HEK293T (cell line): ENCODE results near the gene TLR2.

Experiments
- CTCF ChIA-PET: fragments of 350-600 bp; formaldehyde crosslinking; extraction: SDS; loops from one replicate; lab custom pipeline; 2021; ENCODE audit warnings: antibody characterized with exemption, inconsistent platforms; lab: Yijun Ruan, JAX
- POLR2A ChIA-PET: fragments of 350-600 bp; formaldehyde crosslinking; extraction: SDS; loops from one replicate; lab custom pipeline; 2020; ENCODE audit warnings: antibody characterized with exemption, inconsistent platforms; lab: Yijun Ruan, JAX
- DNase-seq: peaks from one replicate; pipeline ENCODE4 v3.0.0; 2012; ENCODE audit warnings: mixed read lengths; ENCODE audit errors: extremely low spot score
- ARNT ChIP-seq: fragments of 450-650 bp; IDR thresholded peaks from 2 replicates; pipeline ENCODE4 v1.6.1; 2017; ENCODE audit warnings: mild to moderate bottlenecking
- BHLHE40 ChIP-seq: fragments of 450-650 bp; IDR thresholded peaks from 2 replicates; pipeline ENCODE4 v1.6.1; 2016; ENCODE audit warnings: mild to moderate bottlenecking, moderate library complexity, borderline replicate concordance
- CTBP1 ChIP-seq: fragments of 450-650 bp; IDR thresholded peaks from 2 replicates; pipeline ENCODE4 v1.6.1; 2016; ENCODE audit warnings: borderline replicate concordance
- ELF4 ChIP-seq: fragments of 450-650 bp; IDR thresholded peaks from 2 replicates; pipeline ENCODE4 v1.6.1; 2017; ENCODE audit warnings: antibody characterized with exemption
- FOXA1 ChIP-seq: fragments of 450-650 bp; IDR thresholded peaks from 2 replicates; pipeline ENCODE4 v1.6.1; 2016; ENCODE audit warnings: mild to moderate bottlenecking
- FOXK2 ChIP-seq: fragments of 450-650 bp; IDR thresholded peaks from 2 replicates; pipeline ENCODE4 v1.6.1; 2016; ENCODE audit warnings: mild to moderate bottlenecking
- FOXM1 ChIP-seq: fragments of 450-650 bp; IDR thresholded peaks from 2 replicates; pipeline ENCODE4 v1.6.1; 2017; ENCODE audit warnings: mild to moderate bottlenecking, borderline replicate concordance
- HDGF ChIP-seq: fragments of 450-650 bp; IDR thresholded peaks from 2 replicates; pipeline ENCODE4 v1.6.1; 2017; ENCODE audit warnings: antibody characterized with exemption, borderline replicate concordance
- L3MBTL2 ChIP-seq: fragments of 450-650 bp; conservative IDR thresholded peaks from 2 replicates; pipeline ENCODE4 v1.6.1; 2016; ENCODE audit warnings: mild to moderate bottlenecking
- LEF1 ChIP-seq: fragments of 450-650 bp; IDR thresholded peaks from 2 replicates; pipeline ENCODE4 v1.6.1; 2017; ENCODE audit warnings: mild to moderate bottlenecking, borderline replicate concordance
- NFRKB ChIP-seq: fragments of 450-650 bp; IDR thresholded peaks from 2 replicates; pipeline ENCODE4 v1.6.1; 2016; ENCODE audit warnings: mild to moderate bottlenecking, moderate library complexity
- SP1 ChIP-seq: fragments of 450-650 bp; IDR thresholded peaks from 2 replicates; pipeline ENCODE4 v1.6.1; 2017
- SUZ12 ChIP-seq: fragments of 450-650 bp; IDR thresholded peaks from 2 replicates; pipeline ENCODE4 v1.6.1; 2016; ENCODE audit warnings: mild to moderate bottlenecking
- TARDBP ChIP-seq: fragments of 450-650 bp; IDR thresholded peaks from 2 replicates; pipeline ENCODE4 v1.6.1; 2016
- ZNF384 ChIP-seq: fragments of 450-650 bp; IDR thresholded peaks from 2 replicates; pipeline ENCODE4 v1.6.1; 2016
- TF ChIP-seq, protein P1 (sequence below): fragments of 450-650 bp; IDR thresholded peaks from 2 replicates; pipeline ENCODE4 v1.6.1; 2016

Gene TLR2

DNA sequence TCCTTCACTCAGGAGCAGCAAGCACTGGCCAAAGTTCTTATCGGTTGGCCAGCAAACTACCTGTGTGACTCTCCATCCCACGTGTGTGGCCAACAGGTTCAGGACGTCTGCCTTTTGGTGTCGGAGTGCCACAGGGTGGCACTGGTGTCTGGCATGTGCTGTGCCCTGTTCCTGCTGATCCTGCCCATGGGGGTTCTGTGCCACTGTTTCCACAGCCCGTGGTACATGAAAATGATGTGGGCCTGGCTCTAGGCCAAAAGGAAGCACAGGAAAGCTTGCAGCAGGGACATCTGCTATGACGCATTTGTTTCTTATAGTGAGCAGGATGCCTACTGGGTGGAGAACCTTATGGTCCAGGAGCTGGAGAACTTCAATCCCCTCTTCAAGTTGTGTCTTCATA lies 4.6 kb upstream of the TLR2 start:
- CTCF ChIA-PET, result no interaction called here
- TF ChIP-seq FOXK2, result no peak
- no peak for TF ChIP-seq HDGF
- TF ChIP-seq LEF1, result no peak
- TF ChIP-seq SP1, result no peak
- no peak for TF ChIP-seq L3MBTL2
- TF ChIP-seq CTBP1, result no peak
- no peak for TF ChIP-seq TARDBP
- no peak for TF ChIP-seq FOXM1
- DNase-seq, result no peak
- POLR2A ChIA-PET, result no interaction called here

DNA sequence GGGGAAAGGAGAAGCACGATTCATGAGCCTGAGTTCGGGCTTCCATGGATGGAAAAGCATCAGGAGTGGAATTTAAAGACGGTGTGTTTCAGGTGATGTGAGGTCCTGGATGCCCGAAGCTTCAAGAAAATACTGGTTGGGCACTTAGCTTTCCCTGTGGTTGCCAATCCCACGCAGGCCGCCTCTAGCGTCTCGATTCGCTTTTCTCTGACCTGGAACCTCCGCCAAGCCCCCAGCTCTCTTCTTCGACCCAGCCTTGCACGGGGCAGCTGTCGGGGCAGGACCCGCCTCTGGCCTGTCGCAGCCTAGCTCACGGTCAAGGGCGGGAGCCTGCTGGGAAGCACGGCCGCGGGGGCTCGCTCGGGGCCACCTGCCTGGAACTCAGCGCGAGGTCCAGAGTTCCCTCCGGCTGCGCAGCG lies 308 bp upstream of the TLR2 start:
- no peak for TF ChIP-seq HDGF
- no peak for TF ChIP-seq SP1
- no peak for TF ChIP-seq ZNF384
- no peak for TF ChIP-seq FOXK2
- no peak for TF ChIP-seq SUZ12
- TF ChIP-seq TARDBP, result no peak
- TF ChIP-seq CTBP1, result no peak
- TF ChIP-seq, protein P1, sequence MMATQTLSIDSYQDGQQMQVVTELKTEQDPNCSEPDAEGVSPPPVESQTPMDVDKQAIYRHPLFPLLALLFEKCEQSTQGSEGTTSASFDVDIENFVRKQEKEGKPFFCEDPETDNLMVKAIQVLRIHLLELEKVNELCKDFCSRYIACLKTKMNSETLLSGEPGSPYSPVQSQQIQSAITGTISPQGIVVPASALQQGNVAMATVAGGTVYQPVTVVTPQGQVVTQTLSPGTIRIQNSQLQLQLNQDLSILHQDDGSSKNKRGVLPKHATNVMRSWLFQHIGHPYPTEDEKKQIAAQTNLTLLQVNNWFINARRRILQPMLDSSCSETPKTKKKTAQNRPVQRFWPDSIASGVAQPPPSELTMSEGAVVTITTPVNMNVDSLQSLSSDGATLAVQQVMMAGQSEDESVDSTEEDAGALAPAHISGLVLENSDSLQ, result no peak
- TF ChIP-seq ELF4, result no peak
- TF ChIP-seq NFRKB, result no peak
- no peak for TF ChIP-seq BHLHE40
- TF ChIP-seq FOXM1, result no peak
- no peak for TF ChIP-seq FOXA1
- TF ChIP-seq L3MBTL2, result no peak
- TF ChIP-seq ARNT, result no peak
- no peak for TF ChIP-seq LEF1
- DNase-seq, result no peak
- ChIA-PET CTCF (no interaction called here), POLR2A (no interaction called here)

DNA sequence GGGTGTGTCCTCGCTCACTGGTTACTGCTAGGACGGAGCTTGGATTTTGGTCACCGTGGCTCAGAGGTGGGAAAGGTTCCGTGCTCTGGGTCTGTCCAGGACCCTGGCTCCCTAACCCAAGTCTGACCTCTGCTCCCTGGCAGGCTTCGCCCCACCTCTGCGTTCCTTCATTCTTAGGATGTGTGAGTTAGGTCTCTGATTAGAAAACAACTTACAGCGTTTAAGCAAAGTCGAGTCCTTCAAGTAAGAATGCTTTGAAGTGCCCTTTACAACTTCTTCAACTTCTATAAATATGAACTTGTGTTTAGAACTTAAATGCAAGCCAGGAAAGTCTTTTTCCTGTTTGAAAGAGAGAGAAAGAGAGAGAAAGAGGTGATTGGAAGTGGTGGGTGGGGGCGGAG lies 891 bp downstream of the TLR2 start:
- POLR2A ChIA-PET, result no interaction called here
- no peak for DNase-seq
- CTCF ChIA-PET, result no interaction called here
- TF ChIP-seq SP1, result no peak
- TF ChIP-seq CTBP1, result no peak
- TF ChIP-seq FOXM1, result no peak
- no peak for TF ChIP-seq ELF4
- TF ChIP-seq, protein P1, result no peak
- TF ChIP-seq SUZ12, result no peak
- no peak for TF ChIP-seq BHLHE40
- no peak for TF ChIP-seq NFRKB
- TF ChIP-seq HDGF, result no peak
- no peak for TF ChIP-seq ZNF384
- TF ChIP-seq FOXA1, result no peak

DNA sequence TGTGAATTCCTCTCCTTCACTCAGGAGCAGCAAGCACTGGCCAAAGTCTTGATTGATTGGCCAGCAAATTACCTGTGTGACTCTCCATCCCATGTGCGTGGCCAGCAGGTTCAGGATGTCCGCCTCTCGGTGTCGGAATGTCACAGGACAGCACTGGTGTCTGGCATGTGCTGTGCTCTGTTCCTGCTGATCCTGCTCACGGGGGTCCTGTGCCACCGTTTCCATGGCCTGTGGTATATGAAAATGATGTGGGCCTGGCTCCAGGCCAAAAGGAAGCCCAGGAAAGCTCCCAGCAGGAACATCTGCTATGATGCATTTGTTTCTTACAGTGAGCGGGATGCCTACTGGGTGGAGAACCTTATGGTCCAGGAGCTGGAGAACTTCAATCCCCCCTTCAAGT lies 20.4 kb downstream of the TLR2 start:
- ChIA-PET CTCF (no interaction called here), POLR2A (no interaction called here)
- no peak for DNase-seq
- TF ChIP-seq NFRKB (no peak), CTBP1 (no peak), FOXK2 (no peak)

DNA sequence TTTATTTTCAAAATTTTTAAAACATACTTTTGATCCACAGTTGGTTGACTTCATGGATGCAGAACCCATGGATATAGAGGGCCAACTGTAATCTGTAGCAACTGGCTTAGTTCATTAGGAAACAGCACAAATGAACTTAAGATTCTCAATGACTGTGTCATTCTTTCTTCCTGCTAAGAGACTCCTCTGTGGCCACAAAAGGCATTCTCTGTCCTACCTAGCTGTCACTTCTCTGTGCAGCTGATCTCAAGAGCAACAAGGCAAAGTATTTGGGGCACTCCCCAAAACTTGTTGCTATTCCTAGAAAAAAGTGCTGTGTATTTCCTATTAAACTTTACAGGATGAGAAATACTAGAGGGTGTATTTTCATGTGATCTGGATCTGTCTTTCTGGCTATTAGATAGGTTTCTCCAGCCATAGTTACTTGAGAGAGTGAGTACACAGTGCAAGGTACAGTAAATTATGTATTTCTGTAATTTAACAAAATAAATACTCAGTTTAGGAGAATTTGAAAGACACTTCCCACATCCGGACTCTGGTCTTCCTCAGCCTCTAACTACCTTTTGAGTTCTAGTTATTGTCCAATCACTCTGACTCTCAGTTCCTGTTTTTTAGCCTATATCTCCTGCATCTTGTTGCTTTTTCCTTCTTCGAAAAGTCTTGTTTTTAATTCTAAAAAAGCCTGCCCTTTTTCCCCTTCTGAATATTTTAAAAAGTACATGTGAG lies 21.8 kb downstream of the TLR2 start:
- POLR2A ChIA-PET, result no interaction called here
- CTCF ChIA-PET, result no interaction called here

DNA sequence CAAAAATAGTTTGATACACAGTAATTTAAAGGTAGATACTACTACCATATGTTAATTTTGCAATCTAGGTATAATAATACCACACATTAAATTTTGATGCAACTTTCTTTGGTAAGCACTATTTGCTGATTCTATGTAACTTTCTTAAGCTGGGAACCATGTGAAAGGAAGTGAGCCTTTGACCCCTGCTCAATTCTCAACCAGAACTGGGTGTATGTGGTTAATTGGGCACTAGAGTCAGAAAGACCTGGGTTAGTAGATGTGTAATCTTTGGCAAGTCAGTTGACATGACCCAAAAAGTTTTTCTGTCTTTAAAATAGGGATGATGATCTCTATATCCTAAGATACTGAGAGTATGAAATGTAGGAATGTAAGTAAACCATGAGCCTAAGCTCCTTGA lies 22.4 kb downstream of the TLR2 start:
- no peak for DNase-seq
- POLR2A ChIA-PET, result no interaction called here
- CTCF ChIA-PET, result no interaction called here
- TF ChIP-seq ELF4 (no peak), FOXA1 (no peak)

More for the DNA sequence above, 21.8 kb downstream of the TLR2 start:
- no peak for DNase-seq
- TF ChIP-seq LEF1 (no peak), NFRKB (no peak), FOXK2 (no peak), L3MBTL2 (no peak), ELF4 (no peak), FOXM1 (no peak), TARDBP (no peak), ZNF384 (no peak), CTBP1 (no peak), ARNT (no peak), FOXA1 (no peak), SP1 (no peak), BHLHE40 (no peak), SUZ12 (no peak)

DNA sequence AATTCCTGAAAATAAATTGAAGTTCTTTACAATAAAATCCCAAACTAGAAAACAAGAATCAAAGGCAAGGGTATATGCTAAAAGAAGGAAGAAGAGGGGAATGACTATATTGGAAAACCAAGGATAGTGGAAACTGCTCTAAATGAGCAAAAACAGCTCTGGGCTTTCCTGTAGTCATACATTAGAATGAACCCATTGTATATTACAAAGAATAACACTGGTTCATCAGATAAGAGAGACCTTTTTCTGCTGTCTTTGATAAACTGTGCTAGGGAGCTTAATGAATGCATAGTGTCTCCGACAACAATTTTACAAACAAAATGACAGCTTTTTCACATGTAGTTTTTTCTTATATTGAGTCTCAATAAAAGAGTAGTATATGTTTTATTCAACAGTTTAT lies 26.6 kb downstream of the TLR2 start:
- TF ChIP-seq SUZ12, result no peak
- no peak for TF ChIP-seq HDGF
- TF ChIP-seq, protein P1, result no peak
- no peak for TF ChIP-seq FOXA1
- no peak for TF ChIP-seq ARNT
- TF ChIP-seq BHLHE40, result no peak
- no peak for TF ChIP-seq TARDBP
- TF ChIP-seq FOXM1, result no peak
- no peak for TF ChIP-seq SP1
- TF ChIP-seq L3MBTL2, result no peak
- no peak for TF ChIP-seq LEF1
- CTCF ChIA-PET, result no interaction called here
- POLR2A ChIA-PET, result no interaction called here
- no peak for DNase-seq
